DND-41 (cell line): ENCODE data around the gene SERPIND1.

Experiments used
- ATAC-seq: fragments of 200-7000 bp; cut with Tn5 transposase; 3 replicates; pipeline ENCODE4 v1.9.1; 2021; ENCODE audit warnings: low read depth; ENCODE audit not compliant: insufficient read depth
- DNase-seq: peaks from one replicate; pipeline ENCODE4 v3.0.0-alpha.2; 2020
- H2AFZ ChIP-seq: 2 replicates; pipeline ENCODE4 v1.6.0; 2012; ENCODE audit warnings: low read depth, low read length
- H3K27ac ChIP-seq: 2 replicates; pipeline ENCODE4 v1.5.1; 2012; ENCODE audit warnings: low read length, inconsistent platforms
- H3K27me3 ChIP-seq: fragments of 200-600 bp; sonication (generic); 2 replicates; pipeline ENCODE4 v1.6.0; 2012; ENCODE audit warnings: low read length, mild to moderate bottlenecking, inconsistent platforms; ENCODE audit not compliant: insufficient read depth, poor library complexity
- H3K36me3 ChIP-seq: 2 replicates; pipeline ENCODE4 v1.5.1; 2012; ENCODE audit warnings: low read length, inconsistent platforms; ENCODE audit not compliant: insufficient read depth
- H3K4me1 ChIP-seq: 2 replicates; pipeline ENCODE4 v1.5.1; 2012; ENCODE audit warnings: mild to moderate bottlenecking, low read length; ENCODE audit not compliant: insufficient read depth
- H3K4me2 ChIP-seq: 2 replicates; pipeline ENCODE4 v1.6.0; 2012; ENCODE audit warnings: mild to moderate bottlenecking, moderate library complexity, low read length, inconsistent platforms; ENCODE audit not compliant: insufficient read depth
- H3K4me3 ChIP-seq, 2 experiments: fragments of 200-600 bp in 1 of 2; shearing (Covaris generic) in 1 of 2; 2 replicates each; pipeline ENCODE4 v1.5.1; 2012 to 2016; ENCODE audit warnings: inconsistent platforms in 2 of 2, low read length in 2 of 2, mild to moderate bottlenecking in 2 of 2, low read depth in 1 of 2, moderate library complexity in 1 of 2
- H3K79me2 ChIP-seq: 2 replicates; pipeline ENCODE4 v1.6.0; 2012; ENCODE audit warnings: low read length, inconsistent platforms; ENCODE audit not compliant: insufficient read depth
- H3K9ac ChIP-seq: 2 replicates; pipeline ENCODE4 v1.6.0; 2012; ENCODE audit warnings: low read depth, mild to moderate bottlenecking, inconsistent platforms, low read length, moderate library complexity
- H3K9me3 ChIP-seq: 2 replicates; pipeline ENCODE4 v1.5.1; 2012; ENCODE audit warnings: low read length, moderate library complexity, mild to moderate bottlenecking, inconsistent platforms; ENCODE audit not compliant: insufficient read depth, severe bottlenecking
- H4K20me1 ChIP-seq: 2 replicates; pipeline ENCODE4 v1.6.0; 2012; ENCODE audit warnings: low read length; ENCODE audit not compliant: insufficient read depth
- EZH2 ChIP-seq: IDR thresholded peaks from 3 replicates; pipeline ENCODE4 v1.6.1; 2012; ENCODE audit warnings: borderline replicate concordance, low read depth, mild to moderate bottlenecking, moderate library complexity, low read length, inconsistent platforms; ENCODE audit not compliant: severe bottlenecking
- TF ChIP-seq, protein P1 (sequence below): IDR thresholded peaks from 2 replicates; pipeline ENCODE4 v1.5.1; 2012; ENCODE audit warnings: borderline replicate concordance, low read length, moderate library complexity, mild to moderate bottlenecking; ENCODE audit not compliant: poor library complexity, severe bottlenecking; ENCODE audit errors: extremely low read depth

SERPIND1 gene

DNA sequence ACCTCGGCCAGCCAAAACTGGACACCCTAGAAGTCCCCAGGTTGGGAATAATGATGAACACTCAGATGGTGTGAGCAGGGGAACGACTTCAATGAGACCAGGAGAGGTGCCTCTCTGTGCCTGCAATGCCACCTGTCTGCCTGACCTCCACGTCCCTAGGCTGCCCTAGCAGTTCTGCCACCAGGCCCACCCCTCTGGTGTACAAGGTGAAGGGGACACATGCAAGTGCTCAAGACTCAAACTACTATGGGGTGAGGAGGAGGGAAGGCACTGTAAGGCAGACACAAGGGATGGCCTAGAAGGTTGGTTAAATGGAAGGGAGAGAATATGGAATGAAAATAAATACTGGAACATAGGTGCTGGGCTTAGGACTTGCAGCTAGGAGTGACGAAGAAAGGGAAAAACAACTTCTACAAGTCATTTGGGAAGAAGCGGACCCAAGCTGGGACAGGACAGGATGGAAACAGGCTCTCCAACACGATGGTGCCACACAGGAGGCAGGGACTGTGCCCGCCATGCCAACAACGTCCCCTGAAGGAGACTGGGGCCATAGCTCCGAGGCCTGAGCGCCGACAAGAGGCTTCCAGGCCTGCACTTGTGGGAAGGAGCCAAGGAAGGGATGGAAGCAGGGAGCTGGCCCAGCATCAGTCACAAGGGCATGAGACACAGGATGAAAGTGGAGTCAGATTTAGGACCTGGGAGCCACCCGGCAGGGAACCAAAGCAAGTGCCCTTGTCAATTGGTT, 18.5 kb downstream of the SERPIND1 start:
- H3K4me3 ChIP-seq, result no peak overlapping the region
- no peaks in the 10 kb centered on the region for H3K79me2 ChIP-seq
- no peak for DNase-seq
- no peak overlapping the region for H3K27ac ChIP-seq
- peaks cover 81% of the 10 kb centered on the region for H3K36me3 ChIP-seq
- no peak overlapping the region for H2AFZ ChIP-seq
- TF ChIP-seq EZH2, result no peak
- TF ChIP-seq, protein P1, sequence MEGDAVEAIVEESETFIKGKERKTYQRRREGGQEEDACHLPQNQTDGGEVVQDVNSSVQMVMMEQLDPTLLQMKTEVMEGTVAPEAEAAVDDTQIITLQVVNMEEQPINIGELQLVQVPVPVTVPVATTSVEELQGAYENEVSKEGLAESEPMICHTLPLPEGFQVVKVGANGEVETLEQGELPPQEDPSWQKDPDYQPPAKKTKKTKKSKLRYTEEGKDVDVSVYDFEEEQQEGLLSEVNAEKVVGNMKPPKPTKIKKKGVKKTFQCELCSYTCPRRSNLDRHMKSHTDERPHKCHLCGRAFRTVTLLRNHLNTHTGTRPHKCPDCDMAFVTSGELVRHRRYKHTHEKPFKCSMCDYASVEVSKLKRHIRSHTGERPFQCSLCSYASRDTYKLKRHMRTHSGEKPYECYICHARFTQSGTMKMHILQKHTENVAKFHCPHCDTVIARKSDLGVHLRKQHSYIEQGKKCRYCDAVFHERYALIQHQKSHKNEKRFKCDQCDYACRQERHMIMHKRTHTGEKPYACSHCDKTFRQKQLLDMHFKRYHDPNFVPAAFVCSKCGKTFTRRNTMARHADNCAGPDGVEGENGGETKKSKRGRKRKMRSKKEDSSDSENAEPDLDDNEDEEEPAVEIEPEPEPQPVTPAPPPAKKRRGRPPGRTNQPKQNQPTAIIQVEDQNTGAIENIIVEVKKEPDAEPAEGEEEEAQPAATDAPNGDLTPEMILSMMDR, result no peak
- peaks cover 7% of the 10 kb centered on the region; the same call in 1 of the 2 replicates for H4K20me1 ChIP-seq
- no peak overlapping the region for H3K9ac ChIP-seq
- H3K27me3 ChIP-seq, result no peaks in the 10 kb centered on the region
- no peaks in the 10 kb centered on the region for H3K4me1 ChIP-seq
- no peak overlapping the region for H3K4me2 ChIP-seq
- no peaks in the 10 kb centered on the region for H3K9me3 ChIP-seq
- no peak for ATAC-seq

DNA sequence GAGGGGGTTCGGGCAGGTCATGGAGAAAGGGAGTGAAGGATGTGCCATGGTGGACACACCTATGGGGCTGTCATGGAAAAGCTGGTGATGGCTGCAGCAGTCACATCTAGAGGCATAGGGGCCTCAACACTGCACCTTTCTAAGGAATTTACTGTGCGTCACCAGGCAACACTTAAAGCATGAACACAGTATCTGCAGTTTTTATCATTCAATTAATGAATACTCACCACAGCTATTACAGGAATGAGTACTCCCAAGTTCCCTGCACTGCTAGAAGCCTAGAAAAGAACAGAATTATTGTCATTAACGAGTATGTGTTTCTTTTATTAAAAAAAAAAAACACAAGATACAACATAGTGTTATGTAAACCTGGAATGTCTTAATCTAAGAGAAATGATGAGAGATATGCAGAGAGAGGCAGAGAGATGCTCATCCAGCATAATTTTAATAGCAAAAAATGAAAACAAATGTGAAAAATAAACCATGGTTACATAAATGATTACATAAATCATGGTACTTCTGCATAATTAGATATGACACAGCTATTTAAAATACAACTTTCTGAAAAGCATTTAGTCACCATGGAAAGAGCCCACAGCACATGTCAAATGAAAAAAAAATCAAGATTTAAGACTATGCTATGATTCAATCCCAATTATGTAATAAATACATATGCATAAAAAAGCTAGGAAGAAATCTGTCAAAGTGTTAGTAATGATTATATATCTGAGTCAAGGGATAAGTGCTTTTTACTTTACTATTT, 19.2 kb downstream of the SERPIND1 start:
- Histone ChIP-seq H2AFZ (no peak overlapping the region), H3K79me2 (no peaks in the 10 kb centered on the region), H3K9ac (no peak overlapping the region), H4K20me1 (peaks cover 7% of the 10 kb centered on the region; the same call in 1 of the 2 replicates), H3K36me3 (peaks cover 81% of the 10 kb centered on the region), H3K4me2 (no peak overlapping the region), H3K27ac (no peak overlapping the region), H3K4me3 (no peak overlapping the region), H3K27me3 (no peaks in the 10 kb centered on the region), H3K9me3 (no peaks in the 10 kb centered on the region), H3K4me1 (no peaks in the 10 kb centered on the region)
- DNase-seq (no peak), ATAC-seq (no peak)
- TF ChIP-seq, protein P1, result no peak
- TF ChIP-seq EZH2, result no peak

DNA sequence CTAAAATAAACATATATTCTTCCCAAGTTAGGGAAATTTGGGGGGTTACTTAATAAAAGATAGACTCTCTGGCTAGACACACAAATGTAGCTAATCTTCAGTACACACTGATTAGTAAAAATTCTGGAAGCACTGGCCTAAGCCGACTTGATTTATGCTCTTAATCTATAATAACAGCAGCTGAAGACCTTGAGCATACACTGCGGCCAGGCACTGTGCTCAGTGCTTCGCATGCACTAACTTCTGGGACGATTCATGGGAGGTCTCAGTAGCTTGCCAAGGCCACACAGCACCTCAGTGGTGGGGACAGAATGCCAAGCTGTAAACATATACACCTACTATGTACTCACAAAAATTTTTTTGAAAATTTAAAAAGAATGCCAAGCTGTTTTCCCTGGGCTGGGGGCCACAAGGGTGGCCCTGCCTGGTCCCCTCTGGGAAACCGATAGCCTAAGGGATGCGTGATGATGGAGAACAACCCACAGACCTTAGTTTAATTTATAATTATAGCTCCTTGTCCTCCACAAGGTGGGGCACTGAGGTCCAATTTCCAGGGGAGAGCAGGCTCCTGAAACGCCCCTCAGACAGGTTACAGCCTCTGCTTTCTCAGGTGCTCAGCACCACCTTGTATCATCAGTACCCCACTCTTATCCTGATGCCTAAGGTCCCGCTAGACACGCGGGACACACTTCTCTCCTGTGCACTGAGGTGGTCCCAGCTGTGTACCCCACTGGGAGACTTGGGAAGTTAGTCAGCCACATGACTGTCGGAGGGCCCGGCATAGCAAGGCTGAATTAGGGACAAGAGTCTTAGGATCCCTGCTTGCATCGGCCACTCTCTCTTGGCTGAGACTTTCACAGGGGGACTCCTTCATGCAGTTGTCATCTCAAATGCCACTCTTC, 20.1 kb downstream of the SERPIND1 start:
- ATAC-seq, result no peak
- TF ChIP-seq, protein P1, result no peak
- no peak for TF ChIP-seq EZH2
- Histone ChIP-seq H3K4me1 (no peaks in the 10 kb centered on the region), H3K36me3 (peaks cover 81% of the 10 kb centered on the region), H3K4me3 (no peak overlapping the region), H4K20me1 (peaks cover 5% of the 10 kb centered on the region; the same call in 1 of the 2 replicates), H3K27ac (no peak overlapping the region), H3K4me2 (no peak overlapping the region), H3K9me3 (no peaks in the 10 kb centered on the region), H3K79me2 (no peaks in the 10 kb centered on the region), H2AFZ (no peak overlapping the region), H3K9ac (no peak overlapping the region), H3K27me3 (no peaks in the 10 kb centered on the region)
- DNase-seq, result no peak
